Hepatocyte (in vitro differentiated cells): Measurements from ENCODE around the gene MRPS10. TPM values are rescaled to one million over a fixed set of nuclear protein-coding genes. Genes with fewer than 3 reads are reported as not detected.

Experiments
- DNase-seq: peaks from one replicate; pipeline ENCODE4 v3.0.0-alpha.2; 2016; ENCODE audit warnings: low spot score
- H2AFZ ChIP-seq: fragments of 200-600 bp; sonication (generic); 2 replicates; pipeline ENCODE4 v1.6.0; 2016; ENCODE audit warnings: antibody characterized with exemption, mild to moderate bottlenecking
- H3K27ac ChIP-seq: fragments of 200-600 bp; sonication (generic); 2 replicates; pipeline ENCODE4 v1.5.1; 2016; ENCODE audit warnings: mild to moderate bottlenecking
- H3K27me3 ChIP-seq: fragments of 200-600 bp; sonication (generic); 2 replicates; pipeline ENCODE4 v1.6.1; 2016
- H3K36me3 ChIP-seq: fragments of 200-600 bp; sonication (generic); replicated peaks from 2 replicates; pipeline ENCODE4 v1.5.1; 2016; ENCODE audit warnings: low read depth; ENCODE audit not compliant: insufficient read depth
- H3K4me1 ChIP-seq: fragments of 200-600 bp; sonication (generic); 2 replicates; pipeline ENCODE4 v1.5.1; 2016; ENCODE audit warnings: mild to moderate bottlenecking, moderate library complexity; ENCODE audit not compliant: insufficient read depth
- H3K4me2 ChIP-seq: fragments of 200-600 bp; sonication (generic); 2 replicates; pipeline ENCODE4 v1.6.0; 2016
- H3K4me3 ChIP-seq: fragments of 200-600 bp; sonication (generic); 2 replicates; pipeline ENCODE4 v1.5.1; 2016; ENCODE audit warnings: mild to moderate bottlenecking
- H3K79me2 ChIP-seq: fragments of 200-600 bp; sonication (generic); 2 replicates; pipeline ENCODE4 v1.6.0; 2017; ENCODE audit warnings: mild to moderate bottlenecking
- H3K9me2 ChIP-seq: fragments of 200-600 bp; sonication (generic); replicated peaks from 2 replicates; pipeline ENCODE4 v1.6.0; 2017; ENCODE audit warnings: mild to moderate bottlenecking; ENCODE audit not compliant: insufficient read depth
- H3K9me3 ChIP-seq: fragments of 200-600 bp; sonication (generic); 2 replicates; pipeline ENCODE4 v1.5.1; 2016; ENCODE audit warnings: low read depth, mild to moderate bottlenecking
- H4K20me1 ChIP-seq: fragments of 200-600 bp; sonication (generic); 2 replicates; pipeline ENCODE4 v1.6.0; 2016; ENCODE audit warnings: mild to moderate bottlenecking; ENCODE audit not compliant: insufficient read depth, poor library complexity, severe bottlenecking
- EZH2 ChIP-seq: fragments of 200-600 bp; sonication (generic); IDR thresholded peaks from 2 replicates; pipeline ENCODE4 v1.6.1; 2016; ENCODE audit warnings: antibody characterized with exemption, mild to moderate bottlenecking, borderline replicate concordance
- EZH2phosphoT487 ChIP-seq: fragments of 200-600 bp; sonication (generic); IDR thresholded peaks from one replicate; pipeline ENCODE4 v1.6.1; 2018; ENCODE audit warnings: antibody characterized with exemption, mild to moderate bottlenecking, low read depth, moderate library complexity; ENCODE audit not compliant: unreplicated experiment, severe bottlenecking
- WGBS: methylation state at CpG from one replicate; pipeline ENCODE4 v1.1.6; 2016; ENCODE audit warnings: low lambda C conversion rate; ENCODE audit errors: missing lambda C conversion rate; 5-methylcytosine and 5-hydroxymethylcytosine counted together
- polyA plus RNA-seq: library from polyadenylated mRNA; unstranded; fragments of >200 nt; fragmentation: Nextera tagmentation; extraction: Ambion mirVana; gene quantifications from 2 replicates; pipeline ENCODE4 v1.2.1, GENCODE V29; 2016
- total RNA-seq: library from RNA; depleted of rRNA; stranded (reverse); fragments of >200 nt; gene quantifications from 2 replicates; pipeline ENCODE4 v1.2.3, GENCODE V29; 2014
- TF ChIP-seq, protein P1 (sequence below): fragments of 200-600 bp; sonication (generic); IDR thresholded peaks from 2 replicates; pipeline ENCODE4 v1.5.1; 2016; ENCODE audit warnings: antibody characterized with exemption, mild to moderate bottlenecking; ENCODE audit not compliant: poor library complexity

The MRPS10 gene
- total and polyA plus RNA-seq, 2 experiments from 2014 or later = 26.8 to 42.8 TPM

GRCh38 chr6:42251911-42252637, 34.4 kb upstream of the MRPS10 start:
- no peak for TF ChIP-seq EZH2
- TF ChIP-seq, protein P1, sequence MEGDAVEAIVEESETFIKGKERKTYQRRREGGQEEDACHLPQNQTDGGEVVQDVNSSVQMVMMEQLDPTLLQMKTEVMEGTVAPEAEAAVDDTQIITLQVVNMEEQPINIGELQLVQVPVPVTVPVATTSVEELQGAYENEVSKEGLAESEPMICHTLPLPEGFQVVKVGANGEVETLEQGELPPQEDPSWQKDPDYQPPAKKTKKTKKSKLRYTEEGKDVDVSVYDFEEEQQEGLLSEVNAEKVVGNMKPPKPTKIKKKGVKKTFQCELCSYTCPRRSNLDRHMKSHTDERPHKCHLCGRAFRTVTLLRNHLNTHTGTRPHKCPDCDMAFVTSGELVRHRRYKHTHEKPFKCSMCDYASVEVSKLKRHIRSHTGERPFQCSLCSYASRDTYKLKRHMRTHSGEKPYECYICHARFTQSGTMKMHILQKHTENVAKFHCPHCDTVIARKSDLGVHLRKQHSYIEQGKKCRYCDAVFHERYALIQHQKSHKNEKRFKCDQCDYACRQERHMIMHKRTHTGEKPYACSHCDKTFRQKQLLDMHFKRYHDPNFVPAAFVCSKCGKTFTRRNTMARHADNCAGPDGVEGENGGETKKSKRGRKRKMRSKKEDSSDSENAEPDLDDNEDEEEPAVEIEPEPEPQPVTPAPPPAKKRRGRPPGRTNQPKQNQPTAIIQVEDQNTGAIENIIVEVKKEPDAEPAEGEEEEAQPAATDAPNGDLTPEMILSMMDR = no peak
- no peak for TF ChIP-seq EZH2phosphoT487
- peak overlapping the region; percentile 60 for H3K27ac ChIP-seq
- no peaks in the 10 kb centered on the region for H3K36me3 ChIP-seq
- no peaks in the 10 kb centered on the region for H4K20me1 ChIP-seq
- no peaks in the 10 kb centered on the region for H3K9me2 ChIP-seq
- H3K9me3 ChIP-seq = no peaks in the 10 kb centered on the region
- no peaks in the 10 kb centered on the region for H3K79me2 ChIP-seq
- WGBS = 64% methylated on average over 9 of the region's 9 CpGs
- no peaks in the 10 kb centered on the region for H3K27me3 ChIP-seq
- no peak overlapping the region for H3K4me3 ChIP-seq
- no peak overlapping the region for H2AFZ ChIP-seq
- H3K4me2 ChIP-seq = no peak overlapping the region
- peaks cover 9% of the 10 kb centered on the region for H3K4me1 ChIP-seq
- peak; percentile 55 for DNase-seq

DNA sequence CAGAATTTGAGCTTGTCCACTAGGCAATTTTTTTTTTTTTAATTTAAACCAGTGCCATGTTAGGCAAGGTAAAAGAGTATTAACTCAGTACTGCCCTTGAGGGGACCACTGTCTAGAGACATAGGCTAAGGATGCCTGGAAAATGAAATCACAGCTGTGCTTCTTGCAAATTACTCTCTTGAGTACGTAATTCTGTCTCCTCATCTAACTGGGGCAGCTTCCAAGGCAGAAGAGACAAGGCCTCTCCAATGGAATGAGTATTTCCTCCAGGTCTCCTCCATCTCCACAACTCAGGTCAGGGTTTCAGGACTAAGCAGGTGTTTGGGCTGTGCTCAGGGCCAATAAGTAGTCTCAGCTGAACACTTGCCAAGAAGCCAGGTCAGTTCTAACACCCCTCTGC, 33.8 kb upstream of the MRPS10 start:
- no peak overlapping the region for H3K4me3 ChIP-seq
- H3K36me3 ChIP-seq = no peaks in the 10 kb centered on the region
- H3K9me2 ChIP-seq = no peaks in the 10 kb centered on the region
- no peak overlapping the region for H2AFZ ChIP-seq
- no peak overlapping the region for H3K4me2 ChIP-seq
- H4K20me1 ChIP-seq = no peaks in the 10 kb centered on the region
- no peaks in the 10 kb centered on the region for H3K27me3 ChIP-seq
- no peaks in the 10 kb centered on the region for H3K9me3 ChIP-seq
- H3K27ac ChIP-seq = no peak overlapping the region
- WGBS = 89% methylated on average over 1 of the region's 1 CpG
- no peak for DNase-seq
- H3K4me1 ChIP-seq = peaks cover 9% of the 10 kb centered on the region
- TF ChIP-seq EZH2phosphoT487 (no peak), EZH2 (no peak)
- TF ChIP-seq, protein P1 = no peak
- no peaks in the 10 kb centered on the region for H3K79me2 ChIP-seq

DNA sequence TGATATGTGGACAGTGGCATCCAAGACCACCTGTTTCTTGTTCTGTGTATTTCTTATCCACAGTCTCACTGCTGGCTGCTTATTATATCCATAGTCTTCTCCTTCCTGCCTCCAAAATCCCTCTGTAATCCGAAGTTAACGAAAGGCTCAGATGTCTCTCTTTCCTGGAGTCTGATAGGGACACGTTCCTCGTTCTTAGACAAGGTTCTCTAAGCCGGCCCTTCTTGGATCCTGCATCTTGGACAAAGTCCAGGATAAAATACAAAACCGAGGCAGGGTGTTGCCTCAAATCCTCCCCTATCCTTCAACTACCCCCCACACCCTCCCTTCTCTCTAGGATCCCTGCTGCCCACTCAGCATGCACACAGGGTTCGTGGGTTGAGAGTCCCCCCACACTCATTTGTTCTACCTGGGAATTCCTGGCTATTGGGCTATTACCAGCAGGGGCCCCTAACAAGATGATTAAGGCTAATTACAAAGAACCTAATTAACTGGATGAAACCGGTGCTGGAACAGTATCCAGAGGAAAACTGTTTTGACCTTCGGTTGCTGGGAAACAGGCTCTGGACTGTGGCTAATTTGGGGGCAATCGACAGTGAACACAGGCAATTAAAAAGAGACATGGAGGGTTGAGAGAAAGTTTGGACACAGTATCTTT, 32.7 kb upstream of the MRPS10 start:
- Histone ChIP-seq H3K27me3 (no peaks in the 10 kb centered on the region), H3K36me3 (no peaks in the 10 kb centered on the region), H3K4me2 (no peak overlapping the region), H3K27ac (no peak overlapping the region), H3K4me1 (peaks cover 9% of the 10 kb centered on the region), H3K9me3 (no peaks in the 10 kb centered on the region), H3K9me2 (no peaks in the 10 kb centered on the region), H4K20me1 (no peaks in the 10 kb centered on the region), H3K79me2 (no peaks in the 10 kb centered on the region), H2AFZ (no peak overlapping the region), H3K4me3 (no peak overlapping the region)
- TF ChIP-seq, protein P1 = no peak
- TF ChIP-seq EZH2 = no peak
- TF ChIP-seq EZH2phosphoT487 = no peak
- WGBS = 80% methylated on average over 10 of the region's 10 CpGs
- DNase-seq = no peak
